ENCODE results near the gene PDCD1LG2. TPM values are rescaled to one million over a fixed set of nuclear protein-coding genes. Genes with fewer than 3 reads are reported as not detected.

Gene PDCD1LG2
- total and polyA plus RNA-seq, 2 experiments from 2014 or later = not detected

GRCh38 chr9:5563417-5563815, 53.1 kb downstream of the PDCD1LG2 start:
- no peak overlapping the region for H3K4me2 ChIP-seq
- TF ChIP-seq CTCF (conservative IDR thresholded peaks at IDR 0.05; ENCODE audit: low read depth in 2 of 2) (no peak), ZNF331 (CRISPR knock-in tag; IDR thresholded peaks at IDR 0.05; ENCODE audit: low read depth) (no peak), ZNF114 (CRISPR knock-in tag; IDR thresholded peaks at IDR 0.05) (no peak), REST (IDR thresholded peaks at IDR 0.05; ENCODE audit: unreplicated experiment) (no peak), NANOG (IDR thresholded peaks at IDR 0.05; ENCODE audit: borderline replicate concordance) (no peak), CREB1 (CRISPR knock-in tag; IDR thresholded peaks at IDR 0.05; ENCODE audit: low read depth) (no peak), JUNB (IDR thresholded peaks at IDR 0.05; ENCODE audit: unreplicated experiment) (no peak), STAT1 (IDR thresholded peaks at IDR 0.05; ENCODE audit: unreplicated experiment) (no peak), ZNF462 (CRISPR knock-in tag; IDR thresholded peaks at IDR 0.05) (no peak), EZH2phosphoT487 (IDR thresholded peaks at IDR 0.05; ENCODE audit: unreplicated experiment) (no peak)

More at GRCh38 chr9:5563417-5563815, 53.1 kb downstream of the PDCD1LG2 start:
- Mint-ChIP-seq H3K27ac (no peak overlapping the region), H3K9me3 (no peaks in the 10 kb centered on the region; the same call in 2 of the 3 replicates), H3K4me3 (no peak overlapping the region), H3K4me1 (no peaks in the 10 kb centered on the region), H3K36me3 (ENCODE audit: low read depth) (no peaks in the 10 kb centered on the region), H3K27me3 (ENCODE audit: insufficient read depth, low read depth, poor library complexity) (peaks cover 2% of the 10 kb centered on the region)
- DNase-seq (ENCODE audit: low spot score) = no peak
- Histone ChIP-seq H3K79me2 (replicated peaks; ENCODE audit: insufficient read depth) (no peaks in the 10 kb centered on the region), H3K36me3 (ENCODE audit: insufficient read depth) (no peaks in the 10 kb centered on the region), H3K4me1 (ENCODE audit: insufficient read depth) (no peaks in the 10 kb centered on the region), H2AFZ (no peak overlapping the region), H3K27ac (ENCODE audit: low read depth) (no peak overlapping the region), H3K9me2 (ENCODE audit: insufficient read depth) (no peaks in the 10 kb centered on the region), H3F3A (replicated peaks; ENCODE audit: low read depth) (no peaks in the 10 kb centered on the region), H3K4me3 (no peak overlapping the region), H4K20me1 (replicated peaks; ENCODE audit: insufficient read depth) (no peaks in the 10 kb centered on the region), H3K27me3 (ENCODE audit: insufficient read depth) (no peaks in the 10 kb centered on the region; the same call in 1 of the 2 replicates)
- ATAC-seq = no peak

Data from GM23338 (cell line).